Glomerular visceral epithelial cell (primary cell): Measurements from ENCODE around the gene SEPTIN12.
"Not testable (repeated sequence)": the region's sequence is repeated elsewhere in the genome, so short reads cannot be mapped to it uniquely, and the experiment has no call there.

ENCODE experiments used
- DNase-seq: peaks from one replicate; pipeline ENCODE4 v3.0.0-alpha.2; 2016; ENCODE audit errors: extremely low spot score

The SEPTIN12 gene

DNA sequence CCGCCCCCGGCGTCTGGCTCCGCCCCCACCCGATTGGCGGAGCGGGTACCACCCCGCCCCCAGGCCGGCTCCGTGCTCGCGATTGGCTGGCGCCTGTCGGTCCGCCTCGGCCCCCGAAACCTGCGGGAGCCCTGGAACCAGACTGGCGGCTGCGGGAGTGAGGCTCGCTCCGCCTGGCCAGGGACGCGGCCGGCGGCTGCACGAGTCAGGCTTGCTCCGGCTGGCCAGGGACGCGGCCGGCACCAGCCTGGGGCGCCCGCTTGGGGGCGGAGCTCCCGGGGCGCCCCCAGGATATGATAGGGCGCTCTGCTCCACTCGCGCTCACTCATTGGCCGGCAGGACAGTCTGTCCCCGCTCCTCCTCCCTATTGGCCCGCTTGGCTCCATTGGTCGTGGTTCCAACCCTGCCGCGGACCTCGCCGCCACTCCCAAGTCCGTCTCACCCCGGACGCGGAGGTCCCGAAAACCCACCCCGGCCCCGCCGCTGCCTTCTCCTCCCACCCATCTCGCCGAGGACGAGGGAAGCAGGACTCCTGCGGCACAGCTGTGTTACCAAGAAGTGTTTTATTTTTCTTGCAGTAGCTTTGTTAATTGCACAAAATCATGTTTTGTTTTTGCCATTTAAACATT is 14.6 kb upstream of the SEPTIN12 start:
- DNase-seq, result peak; percentile 89

DNA sequence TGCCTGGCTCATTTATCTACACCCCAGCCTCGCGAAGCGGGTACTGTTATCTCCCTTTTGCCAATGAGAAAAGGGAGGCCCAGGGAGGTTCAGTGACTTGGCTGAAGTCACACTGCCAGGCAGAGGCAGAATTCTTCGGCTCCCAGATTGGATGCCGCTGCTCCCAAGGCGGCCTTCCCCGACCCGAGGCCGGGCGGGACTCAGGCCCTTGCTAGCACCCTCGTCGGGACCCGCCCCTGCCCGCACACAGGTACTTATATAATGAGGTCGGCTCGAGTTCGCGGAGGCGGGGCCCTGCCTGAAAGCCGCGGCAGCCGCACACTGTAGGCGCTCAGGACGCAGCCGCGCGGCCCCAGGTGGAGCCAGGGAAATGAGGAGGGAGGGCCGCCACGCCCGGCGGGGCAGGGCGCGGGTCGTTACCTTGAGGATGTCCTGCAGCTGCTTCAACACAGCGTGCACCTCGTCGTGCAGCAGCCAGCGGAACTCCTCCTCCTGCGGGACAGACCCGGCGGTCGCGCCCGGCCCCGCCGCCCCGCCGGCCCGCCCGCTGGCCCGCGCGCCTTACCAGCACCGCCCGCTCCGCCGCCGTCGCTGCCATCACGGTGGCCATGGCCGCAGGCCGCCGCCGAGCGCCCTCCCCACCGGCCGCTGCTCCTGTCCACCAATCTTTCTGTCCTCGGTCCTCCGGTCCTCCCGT is 14.0 kb upstream of the SEPTIN12 start, which contains the start of gene ROGDI:
ROGDI (minus strand) TSS at position 672 of the 697 bp plus-strand sequence; CDS start at position 610, 62 bp downstream.
- peak; percentile 75 for DNase-seq

GRCh38 chr16:4801051-4801961 is 13.2 kb upstream of the SEPTIN12 start:
- DNase-seq, result no peak

- DNase-seq, result no peak
Measured at GRCh38 chr16:4800290-4801041, 12.3 kb upstream of the SEPTIN12 start.

DNA sequence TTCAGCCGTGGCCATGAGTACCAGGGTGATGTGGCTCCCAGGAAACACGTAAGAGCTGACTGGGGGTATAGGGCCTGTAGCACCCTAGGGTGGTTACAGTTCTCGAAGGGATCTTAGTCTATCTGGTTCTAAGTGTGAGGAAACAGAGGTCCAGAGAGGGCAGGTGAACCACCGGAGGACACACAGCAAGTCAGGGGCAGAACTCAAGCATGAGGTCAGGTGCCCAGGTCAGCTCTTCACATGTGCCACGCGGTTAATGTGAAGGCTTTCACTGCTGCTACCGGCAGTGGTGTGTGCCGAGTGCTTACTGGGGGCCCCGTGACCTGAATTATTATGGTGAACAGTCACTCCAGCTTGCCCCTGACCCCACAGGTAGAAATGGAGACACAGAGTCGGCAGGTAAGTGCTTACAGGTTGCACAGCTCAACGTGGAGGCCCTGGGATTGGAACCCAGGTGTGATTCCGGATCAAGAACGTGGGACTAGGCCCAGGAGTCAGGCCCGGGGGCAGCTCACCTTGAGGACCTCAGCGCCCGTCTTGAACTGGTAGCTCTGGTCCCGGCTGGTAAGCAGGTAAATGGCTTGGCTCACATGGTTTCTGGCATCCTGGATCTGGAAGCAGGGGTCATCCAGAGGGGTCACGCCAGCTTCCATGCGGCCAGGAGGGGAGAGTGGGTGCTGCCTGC is 11.2 kb upstream of the SEPTIN12 start:
- DNase-seq, result no peak

GRCh38 chr16:4798456-4798855 is 10.3 kb upstream of the SEPTIN12 start:
- DNase-seq, result no peak

DNA sequence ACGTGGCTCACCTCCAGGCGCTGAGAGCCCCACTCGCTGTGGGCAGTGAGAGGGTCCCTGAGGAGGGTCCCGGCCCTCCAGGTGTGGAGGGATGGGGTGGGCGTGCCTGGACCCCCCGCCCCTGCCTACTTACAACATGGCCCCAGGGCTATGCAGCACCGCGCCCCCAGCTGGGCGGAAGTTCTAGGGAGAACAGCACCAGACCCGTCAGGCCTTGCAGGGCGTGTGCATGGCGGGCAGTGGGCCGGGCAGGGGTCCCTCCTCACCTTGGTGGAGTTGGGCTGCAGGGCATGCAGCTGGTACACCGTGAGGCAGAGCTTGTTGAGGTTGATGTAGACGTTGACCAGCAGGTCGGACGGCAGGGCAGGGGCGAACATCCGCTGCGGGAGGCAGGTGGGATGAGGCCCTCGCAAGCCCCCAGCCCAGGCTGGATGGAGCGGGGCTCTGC is 9.7 kb upstream of the SEPTIN12 start:
- no peak for DNase-seq

GRCh38 chr16:4796982-4797804 is 9.0 kb upstream of the SEPTIN12 start:
- no peak for DNase-seq

DNA sequence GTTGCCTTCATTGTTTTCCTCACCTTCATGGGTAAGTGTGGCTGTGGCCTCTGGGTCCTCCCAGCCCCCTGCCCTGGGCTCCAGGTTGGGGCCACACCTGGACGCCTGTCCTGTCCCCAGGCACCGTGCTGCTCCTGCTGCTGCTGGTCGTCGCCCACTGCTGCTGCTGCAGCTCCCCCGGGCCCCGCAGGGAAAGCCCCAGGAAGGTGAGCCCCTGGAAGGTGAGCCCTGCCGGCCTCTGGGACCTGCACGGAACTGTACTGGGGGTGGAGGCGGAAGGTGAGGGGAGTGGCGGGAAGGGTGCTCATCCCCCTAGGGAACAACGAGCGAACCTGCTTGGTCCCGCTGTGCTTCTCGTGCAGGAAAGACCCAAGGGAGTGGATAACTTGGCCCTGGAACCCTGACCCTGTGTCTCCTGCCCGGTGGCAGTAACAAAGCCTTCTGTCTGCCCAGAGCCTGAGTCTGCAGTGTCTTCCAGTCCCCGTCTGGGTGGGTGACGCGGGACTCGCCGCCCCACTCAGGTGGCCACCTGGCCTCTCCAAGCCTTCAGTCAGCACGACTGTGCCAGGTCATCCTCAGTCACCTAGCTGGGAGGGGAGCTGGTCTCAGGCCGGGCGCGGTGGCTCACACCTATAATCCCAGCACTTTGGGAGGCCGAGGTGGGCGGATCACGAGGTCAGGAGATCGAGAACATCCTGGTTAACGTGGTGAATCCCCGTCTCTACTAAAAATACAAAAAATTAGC is 7.9 kb upstream of the SEPTIN12 start:
- DNase-seq, result no peak

DNA sequence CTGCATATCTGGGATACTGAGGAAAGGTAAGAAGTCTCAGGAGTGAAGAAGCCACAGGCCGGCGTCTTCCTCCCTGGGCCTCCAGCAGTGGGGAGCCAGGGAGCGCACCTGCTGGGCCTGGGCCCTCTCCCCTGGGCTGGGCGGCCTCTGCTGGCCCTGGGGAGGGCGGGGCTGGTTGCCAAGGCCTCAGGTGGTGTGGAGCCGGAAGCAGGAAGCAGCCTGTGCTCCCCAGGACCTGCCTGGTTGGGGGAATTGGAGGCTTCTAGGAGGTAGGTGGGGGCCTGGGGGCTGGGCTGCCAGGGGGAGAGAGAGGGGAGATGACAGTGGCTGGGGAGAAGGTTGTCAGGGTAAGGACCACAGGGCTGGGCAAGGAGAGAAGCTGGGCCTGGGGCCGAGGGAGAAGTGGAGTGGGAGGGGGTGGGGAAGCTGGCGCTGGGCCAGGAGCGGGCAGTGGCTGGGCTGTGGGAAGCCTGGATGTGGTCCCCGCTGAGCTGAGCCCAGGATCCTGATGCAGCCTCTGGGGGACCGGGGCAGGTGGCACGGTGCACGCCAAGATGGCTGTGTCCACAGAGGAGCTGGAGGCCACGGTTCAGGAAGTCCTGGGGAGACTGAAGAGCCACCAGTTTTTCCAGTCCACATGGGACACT is 7.2 kb upstream of the SEPTIN12 start, which contains the start of gene SMIM22:
SMIM22 (plus strand) TSS at position 189 of the 647 bp plus-strand sequence; CDS start at position 555, 366 bp downstream.
- DNase-seq, result no peak

DNA sequence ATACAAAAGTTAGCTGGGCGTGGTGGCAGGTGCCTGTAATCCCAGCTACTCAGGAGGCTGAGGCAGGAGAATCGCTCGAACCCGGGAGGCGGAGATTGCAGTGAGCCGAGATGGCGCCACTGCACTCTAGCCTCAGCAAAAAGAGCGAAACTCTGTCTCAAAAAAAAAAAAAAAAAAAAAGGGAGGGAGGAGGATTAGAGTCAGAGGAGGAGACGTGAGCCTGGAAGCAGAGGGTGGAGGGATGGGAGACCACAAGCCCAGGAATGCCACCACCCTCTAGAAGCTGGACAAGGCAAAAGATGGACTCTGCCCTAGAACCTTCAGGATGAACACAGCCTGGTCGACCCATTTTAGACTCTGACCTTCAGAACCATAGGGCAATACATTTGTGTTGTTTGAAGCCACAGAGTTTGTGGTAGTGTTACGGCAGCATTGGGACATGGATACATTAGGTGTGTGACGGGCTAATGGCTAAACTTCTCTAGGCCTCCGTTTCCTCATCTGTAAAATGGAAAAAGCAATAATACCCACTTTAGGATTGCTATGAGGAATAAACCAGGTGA is 4.9 kb upstream of the SEPTIN12 start:
- no peak for DNase-seq

GRCh38 chr16:4790871-4791270 is 2.7 kb upstream of the SEPTIN12 start:
- no peak for DNase-seq

GRCh38 chr16:4790261-4790660 is 2.1 kb upstream of the SEPTIN12 start:
- no peak for DNase-seq

GRCh38 chr16:4788910-4789309 is 765 bp upstream of the SEPTIN12 start:
- no peak for DNase-seq

DNA sequence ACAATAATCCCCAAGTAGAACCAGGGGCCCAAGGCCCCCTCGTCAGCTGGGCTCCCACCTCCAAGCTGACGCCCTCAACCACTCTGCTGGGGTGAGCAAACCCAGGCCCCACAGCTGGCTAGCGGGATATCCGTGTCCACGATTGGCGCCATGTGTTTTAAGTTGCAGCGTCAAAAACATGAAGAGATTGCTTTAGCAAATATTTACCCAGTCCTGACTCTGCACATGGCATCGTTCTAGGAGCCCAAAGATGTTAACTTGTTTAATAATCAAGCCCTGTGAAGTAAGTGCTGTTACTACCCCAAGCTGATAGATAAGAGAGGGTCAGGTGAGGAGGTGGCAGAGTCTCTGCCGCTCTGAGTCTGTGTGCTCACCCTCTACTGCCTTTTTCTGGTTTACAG is 344 bp upstream of the SEPTIN12 start:
- DNase-seq, result no peak

GRCh38 chr16:4787068-4787467 is 1.1 kb downstream of the SEPTIN12 start:
- DNase-seq, result no peak

DNA sequence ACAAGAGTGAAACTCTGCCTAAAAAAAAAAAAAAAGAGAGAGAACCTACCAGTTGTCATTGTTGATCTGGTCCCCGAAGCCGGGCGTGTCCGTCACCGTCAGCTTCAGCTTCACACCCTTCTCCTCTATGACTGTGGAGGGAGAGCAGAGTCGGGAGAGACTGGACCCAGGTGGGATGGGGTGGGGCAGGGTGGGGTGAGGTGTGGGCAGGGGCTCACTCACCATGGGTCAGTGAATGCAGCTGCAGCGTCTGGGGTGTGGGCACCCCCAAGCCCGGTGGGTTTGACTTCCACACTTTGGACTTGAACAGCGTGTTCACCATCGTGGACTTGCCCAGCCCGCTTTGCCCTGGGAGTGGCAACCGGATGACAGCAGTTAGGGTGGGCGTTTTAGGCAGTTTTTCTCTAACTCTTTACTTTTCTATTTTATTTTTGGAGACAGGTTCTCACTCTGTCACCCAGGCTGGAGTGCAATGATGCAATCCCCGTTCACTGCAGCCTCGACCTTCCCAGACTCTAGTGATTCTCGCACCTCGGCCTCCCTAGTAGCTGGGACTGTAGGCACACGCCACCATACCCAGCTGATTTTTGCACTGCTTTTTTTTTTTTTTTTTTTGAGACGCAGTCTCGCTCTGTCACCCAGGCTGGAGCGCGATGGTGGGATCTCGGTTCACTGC is 2.2 kb downstream of the SEPTIN12 start:
- DNase-seq, result no peak

- not testable (repeated sequence) for DNase-seq
Measured at GRCh38 chr16:4784444-4784987, 3.6 kb downstream of the SEPTIN12 start.
